ENCODE measurements around the gene RIMBP2.

GRCh38 chr12:130468700-130469245, 247.3 kb downstream of the RIMBP2 start:
- TF ChIP-seq, protein P1, sequence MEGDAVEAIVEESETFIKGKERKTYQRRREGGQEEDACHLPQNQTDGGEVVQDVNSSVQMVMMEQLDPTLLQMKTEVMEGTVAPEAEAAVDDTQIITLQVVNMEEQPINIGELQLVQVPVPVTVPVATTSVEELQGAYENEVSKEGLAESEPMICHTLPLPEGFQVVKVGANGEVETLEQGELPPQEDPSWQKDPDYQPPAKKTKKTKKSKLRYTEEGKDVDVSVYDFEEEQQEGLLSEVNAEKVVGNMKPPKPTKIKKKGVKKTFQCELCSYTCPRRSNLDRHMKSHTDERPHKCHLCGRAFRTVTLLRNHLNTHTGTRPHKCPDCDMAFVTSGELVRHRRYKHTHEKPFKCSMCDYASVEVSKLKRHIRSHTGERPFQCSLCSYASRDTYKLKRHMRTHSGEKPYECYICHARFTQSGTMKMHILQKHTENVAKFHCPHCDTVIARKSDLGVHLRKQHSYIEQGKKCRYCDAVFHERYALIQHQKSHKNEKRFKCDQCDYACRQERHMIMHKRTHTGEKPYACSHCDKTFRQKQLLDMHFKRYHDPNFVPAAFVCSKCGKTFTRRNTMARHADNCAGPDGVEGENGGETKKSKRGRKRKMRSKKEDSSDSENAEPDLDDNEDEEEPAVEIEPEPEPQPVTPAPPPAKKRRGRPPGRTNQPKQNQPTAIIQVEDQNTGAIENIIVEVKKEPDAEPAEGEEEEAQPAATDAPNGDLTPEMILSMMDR (conservative IDR thresholded peaks at IDR 0.05; ENCODE audit: low read depth in 2 of 2): no peak
- TF ChIP-seq ZNF331 (CRISPR knock-in tag; IDR thresholded peaks at IDR 0.05; ENCODE audit: low read depth) (no peak), POLR2AphosphoS5 (IDR thresholded peaks at IDR 0.05; ENCODE audit: low read depth) (no peak), EZH2phosphoT487 (IDR thresholded peaks at IDR 0.05; ENCODE audit: unreplicated experiment) (no peak), EZH2 (IDR thresholded peaks at IDR 0.05; ENCODE audit: low read depth, unreplicated experiment) (no peak), ZNF114 (CRISPR knock-in tag; IDR thresholded peaks at IDR 0.05) (no peak)
- TF ChIP-seq, protein P2, sequence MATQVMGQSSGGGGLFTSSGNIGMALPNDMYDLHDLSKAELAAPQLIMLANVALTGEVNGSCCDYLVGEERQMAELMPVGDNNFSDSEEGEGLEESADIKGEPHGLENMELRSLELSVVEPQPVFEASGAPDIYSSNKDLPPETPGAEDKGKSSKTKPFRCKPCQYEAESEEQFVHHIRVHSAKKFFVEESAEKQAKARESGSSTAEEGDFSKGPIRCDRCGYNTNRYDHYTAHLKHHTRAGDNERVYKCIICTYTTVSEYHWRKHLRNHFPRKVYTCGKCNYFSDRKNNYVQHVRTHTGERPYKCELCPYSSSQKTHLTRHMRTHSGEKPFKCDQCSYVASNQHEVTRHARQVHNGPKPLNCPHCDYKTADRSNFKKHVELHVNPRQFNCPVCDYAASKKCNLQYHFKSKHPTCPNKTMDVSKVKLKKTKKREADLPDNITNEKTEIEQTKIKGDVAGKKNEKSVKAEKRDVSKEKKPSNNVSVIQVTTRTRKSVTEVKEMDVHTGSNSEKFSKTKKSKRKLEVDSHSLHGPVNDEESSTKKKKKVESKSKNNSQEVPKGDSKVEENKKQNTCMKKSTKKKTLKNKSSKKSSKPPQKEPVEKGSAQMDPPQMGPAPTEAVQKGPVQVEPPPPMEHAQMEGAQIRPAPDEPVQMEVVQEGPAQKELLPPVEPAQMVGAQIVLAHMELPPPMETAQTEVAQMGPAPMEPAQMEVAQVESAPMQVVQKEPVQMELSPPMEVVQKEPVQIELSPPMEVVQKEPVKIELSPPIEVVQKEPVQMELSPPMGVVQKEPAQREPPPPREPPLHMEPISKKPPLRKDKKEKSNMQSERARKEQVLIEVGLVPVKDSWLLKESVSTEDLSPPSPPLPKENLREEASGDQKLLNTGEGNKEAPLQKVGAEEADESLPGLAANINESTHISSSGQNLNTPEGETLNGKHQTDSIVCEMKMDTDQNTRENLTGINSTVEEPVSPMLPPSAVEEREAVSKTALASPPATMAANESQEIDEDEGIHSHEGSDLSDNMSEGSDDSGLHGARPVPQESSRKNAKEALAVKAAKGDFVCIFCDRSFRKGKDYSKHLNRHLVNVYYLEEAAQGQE (IDR thresholded peaks at IDR 0.05; ENCODE audit: unreplicated experiment): no peak
